Peyer's patch (tissue), 4 donors: ENCODE data around the gene SLFN12L. TPM values are rescaled to one million over a fixed set of nuclear protein-coding genes. Genes with fewer than 3 reads are reported as not detected.

ENCODE experiments used
- DNase-seq, 3 donors: peaks; one replicate each; pipeline ENCODE4 v3.0.0-alpha.2; 2017 to 2019
- H3K27ac ChIP-seq, 4 donors: fragments of 200-600 bp; sonication (generic); one replicate each; pipeline ENCODE4 v1.5.1; 2016 to 2019
- H3K27me3 ChIP-seq, 2 donors: fragments of 200-600 bp; sonication (generic); one replicate each; pipeline ENCODE4 v1.5.1; 2019
- H3K36me3 ChIP-seq, 3 donors: fragments of 200-600 bp; sonication (generic); one replicate each; pipeline ENCODE4 v1.5.1; 2016 to 2019
- H3K4me1 ChIP-seq, 4 donors: fragments of 200-600 bp; sonication (generic); one replicate each; pipeline ENCODE4 v1.5.1; 2016 to 2019
- H3K4me3 ChIP-seq, 4 donors: fragments of 200-600 bp; sonication (generic); 1 replicate in 3 of 4; 2 replicates in 1 of 4; pipeline ENCODE4 v1.5.1; 2016 to 2019; ENCODE audit warnings: mild to moderate bottlenecking in 1 of 4
- H3K9me3 ChIP-seq, 4 donors: fragments of 200-600 bp; sonication (generic); one replicate each; pipeline ENCODE4 v1.5.1; 2016 to 2019; ENCODE audit warnings: mild to moderate bottlenecking in 1 of 4
- CTCF ChIP-seq, 6 experiments: fragments of 450-650 bp in 4 of 6; fragments of 200-600 bp in 2 of 6; sonication (generic) in 1 of 6; IDR thresholded peaks; one replicate each; pipeline ENCODE4 v1.5.1; 2017 to 2019; ENCODE audit warnings: antibody characterized with exemption in 6 of 6, mild to moderate bottlenecking in 3 of 6, moderate library complexity in 1 of 6
- POLR2A ChIP-seq, 2 donors: fragments of 450-650 bp; IDR thresholded peaks; one replicate each; pipeline ENCODE4 v1.5.1; 2017; ENCODE audit warnings: antibody characterized with exemption in 2 of 2, mild to moderate bottlenecking in 2 of 2, moderate library complexity in 2 of 2
- total RNA-seq, 4 donors: library from RNA; depleted of rRNA; stranded (reverse); fragments of >200 nt; gene quantifications; one replicate each; pipeline ENCODE4 v1.1.0, GENCODE V29; 2016

Gene SLFN12L
- total RNA-seq, 4 donors from 2014 or later = 5.3 to 17.3 (median 5.6) TPM

GRCh38 chr17:35488991-35489390 is 48.5 kb downstream of the SLFN12L start:
- H3K9me3 ChIP-seq = no peaks in the 10 kb centered on the region
- no peak overlapping the region for H3K4me3 ChIP-seq
- H3K27me3 ChIP-seq = peaks cover 0 to 20% of the 10 kb centered on the region in 2 donors
- no peaks in the 10 kb centered on the region for H3K36me3 ChIP-seq
- DNase-seq = no peak
- no peak overlapping the region for H3K27ac ChIP-seq
- peaks cover 0 to 5% (median 0%) of the 10 kb centered on the region in 4 donors for H3K4me1 ChIP-seq
- TF ChIP-seq CTCF (IDR thresholded peaks at IDR 0.05) (no peak), POLR2A (IDR thresholded peaks at IDR 0.05) (no peak)

GRCh38 chr17:35486920-35487732 is 50.4 kb downstream of the SLFN12L start:
- peak overlapping the region; percentile 54 to 79 (median 70) for H3K27ac ChIP-seq
- no peaks in the 10 kb centered on the region for H3K36me3 ChIP-seq
- H3K4me1 ChIP-seq = peaks cover 0 to 5% (median 0%) of the 10 kb centered on the region in 4 donors
- H3K27me3 ChIP-seq = peaks cover 0 to 20% of the 10 kb centered on the region in 2 donors
- H3K9me3 ChIP-seq = no peaks in the 10 kb centered on the region
- DNase-seq = peak in 2 of 3 donors; percentile 59 to 81
- TF ChIP-seq POLR2A (IDR thresholded peaks at IDR 0.05) (no peak), CTCF (IDR thresholded peaks at IDR 0.05) (no peak)
- peak overlapping the region; percentile 54 to 72 (median 57) for H3K4me3 ChIP-seq

- no peaks in the 10 kb centered on the region for H3K36me3 ChIP-seq
These were observed 58.2 kb downstream of the SLFN12L start for GRCh38 chr17:35479271-35479670.

GRCh38 chr17:35477248-35477647 is 60.2 kb downstream of the SLFN12L start:
- no peaks in the 10 kb centered on the region for H3K27me3 ChIP-seq
- no peak overlapping the region for H3K4me3 ChIP-seq
- no peak for DNase-seq
- no peaks in the 10 kb centered on the region for H3K9me3 ChIP-seq
- TF ChIP-seq CTCF (IDR thresholded peaks at IDR 0.05) (no peak), POLR2A (IDR thresholded peaks at IDR 0.05) (no peak)
- H3K27ac ChIP-seq = no peak overlapping the region
- no peaks in the 10 kb centered on the region for H3K36me3 ChIP-seq
- no peaks in the 10 kb centered on the region for H3K4me1 ChIP-seq

More at GRCh38 chr17:35479271-35479670, 58.2 kb downstream of the SLFN12L start:
- no peaks in the 10 kb centered on the region for H3K9me3 ChIP-seq
- H3K27ac ChIP-seq = no peak overlapping the region
- H3K4me1 ChIP-seq = no peaks in the 10 kb centered on the region
- no peak for TF ChIP-seq POLR2A (IDR thresholded peaks at IDR 0.05)
- no peak for TF ChIP-seq CTCF (IDR thresholded peaks at IDR 0.05)
- no peaks in the 10 kb centered on the region for H3K27me3 ChIP-seq
- no peak overlapping the region for H3K4me3 ChIP-seq
- DNase-seq = no peak

GRCh38 chr17:35476283-35476820 is 61.1 kb downstream of the SLFN12L start:
- DNase-seq = no peak
- no peaks in the 10 kb centered on the region for H3K27me3 ChIP-seq
- no peaks in the 10 kb centered on the region for H3K9me3 ChIP-seq
- no peak overlapping the region for H3K4me3 ChIP-seq
- TF ChIP-seq CTCF (IDR thresholded peaks at IDR 0.05) = no peak
- no peaks in the 10 kb centered on the region for H3K4me1 ChIP-seq
- no peak overlapping the region for H3K27ac ChIP-seq
- H3K36me3 ChIP-seq = no peaks in the 10 kb centered on the region
